Middle frontal gyrus (tissue), 1 donor: ENCODE data around the gene MAML2.

Source experiments
- DNase-seq: peaks from one replicate; pipeline ENCODE4 v3.0.0-alpha.2; 2015; ENCODE audit warnings: low spot score; ENCODE audit errors: extremely low spot score

The MAML2 gene

GRCh38 chr11:96241331-96241841 is 101.6 kb downstream of the MAML2 start:
- no peak for DNase-seq

- DNase-seq, result no peak
These were observed 104.3 kb downstream of the MAML2 start for GRCh38 chr11:96238563-96239135.

DNA sequence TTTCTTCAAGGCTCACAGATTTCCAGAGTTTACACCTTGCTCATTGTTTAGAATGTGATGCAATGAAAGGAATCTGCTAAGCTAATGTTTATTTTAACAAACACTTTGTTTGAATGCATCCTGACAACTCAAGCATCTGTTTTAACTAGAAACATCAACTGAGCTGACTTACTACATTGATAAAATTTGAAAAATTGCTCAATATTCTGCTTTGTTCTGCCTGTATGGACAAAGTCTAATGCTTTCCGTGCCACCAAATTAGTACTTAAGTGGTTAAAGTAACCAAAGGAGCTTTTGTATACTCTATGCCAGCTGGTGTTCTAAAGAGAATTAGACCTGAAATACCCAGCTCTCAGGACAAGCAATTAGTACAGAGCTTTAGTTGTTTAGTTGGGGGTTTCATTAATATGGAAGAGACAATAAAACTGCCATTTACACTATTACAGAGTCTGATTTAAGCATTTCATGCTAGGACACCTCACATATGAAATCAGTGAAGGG is 105.2 kb downstream of the MAML2 start:
- DNase-seq, result no peak

DNA sequence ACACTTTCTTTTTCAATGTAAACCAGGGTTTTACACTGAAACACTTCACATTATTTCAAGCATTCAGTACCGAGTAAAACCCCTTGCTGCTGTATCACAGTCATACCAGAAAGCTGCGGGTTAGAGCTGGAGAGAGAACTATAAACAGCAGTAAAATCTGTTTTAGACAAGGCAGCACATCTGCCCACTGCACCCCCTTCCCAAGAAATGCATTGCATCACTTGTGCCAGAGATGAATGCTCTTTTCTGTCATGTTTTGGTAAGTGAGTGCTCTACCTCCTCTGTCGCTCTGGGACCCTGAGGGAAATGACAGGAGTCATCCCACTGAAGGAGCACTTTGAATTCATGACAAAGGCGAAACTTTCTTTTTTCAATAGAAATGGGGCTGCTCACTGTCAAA is 107.2 kb downstream of the MAML2 start:
- DNase-seq, result no peak

GRCh38 chr11:96234866-96235441 is 108.0 kb downstream of the MAML2 start:
- no peak for DNase-seq

- no peak for DNase-seq
These were observed 110.9 kb downstream of the MAML2 start for GRCh38 chr11:96232132-96232531.

DNA sequence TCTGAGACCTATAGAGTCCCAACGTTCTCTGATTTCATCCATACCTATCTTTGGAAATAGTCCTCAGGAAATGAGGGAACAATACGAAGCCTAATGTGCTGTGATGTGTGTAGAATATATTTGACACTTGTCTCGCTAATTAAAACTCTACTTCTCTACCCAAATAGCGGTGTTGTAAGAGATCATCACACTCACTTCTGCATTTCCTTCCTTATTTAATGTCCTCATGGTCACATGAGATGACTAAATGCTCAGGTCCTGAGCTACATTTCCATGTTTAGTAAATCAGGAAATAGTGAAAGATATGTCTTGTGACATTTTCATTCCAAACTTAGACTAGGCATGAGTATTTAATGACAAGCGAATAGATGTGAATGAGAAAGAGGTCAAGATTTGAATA is 112.3 kb downstream of the MAML2 start:
- DNase-seq, result no peak

DNA sequence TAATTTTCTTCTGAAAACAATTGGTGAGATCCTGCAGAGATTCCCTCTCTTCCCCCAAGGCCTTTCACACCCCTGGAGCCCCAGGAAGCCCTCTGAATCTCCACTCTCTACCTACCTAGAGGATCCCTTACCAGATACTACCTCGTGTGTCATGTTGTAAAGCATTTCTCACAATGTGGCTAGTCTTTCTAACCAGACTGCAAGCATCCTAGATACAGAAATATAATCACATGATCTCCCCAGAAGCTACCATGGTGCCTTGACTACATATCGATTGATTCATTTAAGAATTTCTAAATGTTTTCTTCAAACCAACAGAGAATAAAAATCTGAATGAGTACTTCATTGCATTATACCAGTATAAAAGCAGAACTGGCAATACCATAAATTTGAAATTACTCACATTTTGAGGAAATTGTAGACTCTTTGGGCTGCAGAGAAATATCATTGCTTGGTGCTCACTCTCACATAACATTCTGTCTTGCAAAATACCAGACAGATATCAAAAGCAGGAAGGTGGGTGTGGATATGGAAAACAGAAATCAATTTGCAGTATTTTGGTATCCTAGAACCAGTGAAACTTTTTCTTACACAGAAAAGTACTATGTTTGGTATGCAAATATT is 113.5 kb downstream of the MAML2 start:
- no peak for DNase-seq

GRCh38 chr11:96228910-96229309 is 114.1 kb downstream of the MAML2 start:
- no peak for DNase-seq

- no peak for DNase-seq
These were observed 114.5 kb downstream of the MAML2 start for GRCh38 chr11:96228473-96228891.

DNA sequence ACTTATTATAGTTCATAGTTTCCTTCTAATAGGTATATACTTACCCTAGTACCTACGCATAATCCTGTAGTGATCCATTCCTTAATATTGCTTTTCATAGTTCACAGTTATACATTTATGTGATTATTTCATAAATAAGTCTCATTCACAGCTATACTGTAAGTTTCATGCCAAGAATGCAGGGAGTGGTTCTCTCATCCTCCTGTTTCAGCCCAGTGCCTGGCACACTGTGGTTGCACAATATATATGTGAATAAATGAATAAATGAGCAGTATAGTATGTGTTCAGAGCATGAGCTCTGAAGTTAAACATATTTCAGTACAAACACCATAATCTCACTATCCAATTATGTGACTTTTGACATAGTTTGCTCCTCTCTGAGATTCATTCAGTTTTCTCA is 115.8 kb downstream of the MAML2 start:
- DNase-seq, result no peak

DNA sequence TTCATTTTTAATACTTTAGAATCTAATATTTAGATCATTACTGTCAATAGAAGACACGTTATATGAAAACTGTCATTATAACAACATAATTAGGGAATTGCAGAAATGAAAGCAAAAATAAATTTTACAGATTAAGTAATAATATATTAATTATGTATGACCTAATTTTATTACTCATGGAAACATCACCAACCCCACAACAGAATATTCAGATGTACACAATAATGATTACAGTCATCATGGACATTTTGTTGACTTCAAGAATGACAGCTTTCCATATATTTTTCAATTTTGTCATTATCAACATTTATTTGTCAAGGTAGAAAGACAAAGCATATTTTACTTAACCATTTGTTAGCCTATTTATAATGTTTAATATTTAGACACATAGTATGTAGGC is 119.9 kb downstream of the MAML2 start:
- DNase-seq, result no peak

DNA sequence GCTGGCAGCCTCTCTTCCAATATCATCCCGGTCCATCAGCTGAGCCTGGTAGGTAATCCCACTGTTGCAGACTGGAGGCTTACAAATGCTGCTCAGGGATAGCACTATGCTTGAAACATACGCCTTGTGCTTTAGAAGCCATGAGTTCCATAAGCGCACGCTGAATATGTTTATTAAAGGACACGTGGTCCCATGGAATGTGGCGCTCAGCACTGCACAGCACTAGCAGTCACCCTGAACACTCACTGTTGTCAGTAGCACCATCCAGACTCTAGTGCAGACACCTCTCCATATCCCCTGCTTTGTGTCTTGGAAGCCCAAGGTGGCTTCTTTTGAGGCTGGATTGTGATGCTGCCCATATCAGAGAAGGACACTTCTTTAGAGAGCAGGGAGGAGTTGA is 120.9 kb downstream of the MAML2 start:
- no peak for DNase-seq

GRCh38 chr11:96221244-96222070 is 121.5 kb downstream of the MAML2 start:
- DNase-seq, result no peak

GRCh38 chr11:96219981-96220623 is 122.9 kb downstream of the MAML2 start:
- no peak for DNase-seq

DNA sequence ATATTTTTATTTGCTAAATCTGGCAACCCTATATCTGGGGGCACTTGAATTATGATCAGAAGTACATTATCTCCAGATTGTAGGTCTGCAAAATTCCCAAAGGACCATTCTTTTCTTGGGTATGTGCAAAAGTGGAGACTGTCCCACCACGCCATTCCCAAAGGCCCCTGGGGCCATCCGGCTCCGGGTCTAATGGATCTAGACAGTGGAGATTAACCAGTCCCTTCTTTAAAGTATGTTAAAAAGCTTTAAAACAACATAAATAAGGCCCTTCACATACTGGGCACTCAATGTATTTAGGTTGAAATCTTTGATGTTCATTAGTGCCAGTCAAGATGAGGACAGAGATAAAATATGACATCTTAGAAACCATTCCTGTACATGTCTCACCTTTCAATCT is 124.1 kb downstream of the MAML2 start:
- DNase-seq, result no peak

GRCh38 chr11:96218006-96218405 is 125.0 kb downstream of the MAML2 start:
- no peak for DNase-seq

DNA sequence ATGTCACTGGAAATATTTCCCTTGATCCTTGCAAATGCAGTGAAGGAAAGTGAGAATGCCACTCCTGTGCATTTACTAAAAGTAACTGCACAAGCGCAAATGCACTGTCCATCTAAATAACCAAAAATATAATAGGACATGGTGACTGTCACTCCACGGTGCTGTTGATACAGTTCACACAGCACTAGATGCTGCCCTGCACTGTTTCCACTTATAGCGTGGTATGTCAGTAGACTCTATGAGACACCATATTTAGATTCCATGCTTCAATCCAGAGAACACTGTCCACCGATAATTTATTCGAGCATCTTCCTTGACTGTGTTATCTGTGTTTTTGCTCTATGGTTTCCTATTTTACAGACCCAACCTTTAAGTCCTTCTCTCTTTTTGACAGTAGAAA is 125.8 kb downstream of the MAML2 start:
- no peak for DNase-seq

- DNase-seq, result no peak
These were observed 127.2 kb downstream of the MAML2 start for GRCh38 chr11:96215826-96216225.

DNA sequence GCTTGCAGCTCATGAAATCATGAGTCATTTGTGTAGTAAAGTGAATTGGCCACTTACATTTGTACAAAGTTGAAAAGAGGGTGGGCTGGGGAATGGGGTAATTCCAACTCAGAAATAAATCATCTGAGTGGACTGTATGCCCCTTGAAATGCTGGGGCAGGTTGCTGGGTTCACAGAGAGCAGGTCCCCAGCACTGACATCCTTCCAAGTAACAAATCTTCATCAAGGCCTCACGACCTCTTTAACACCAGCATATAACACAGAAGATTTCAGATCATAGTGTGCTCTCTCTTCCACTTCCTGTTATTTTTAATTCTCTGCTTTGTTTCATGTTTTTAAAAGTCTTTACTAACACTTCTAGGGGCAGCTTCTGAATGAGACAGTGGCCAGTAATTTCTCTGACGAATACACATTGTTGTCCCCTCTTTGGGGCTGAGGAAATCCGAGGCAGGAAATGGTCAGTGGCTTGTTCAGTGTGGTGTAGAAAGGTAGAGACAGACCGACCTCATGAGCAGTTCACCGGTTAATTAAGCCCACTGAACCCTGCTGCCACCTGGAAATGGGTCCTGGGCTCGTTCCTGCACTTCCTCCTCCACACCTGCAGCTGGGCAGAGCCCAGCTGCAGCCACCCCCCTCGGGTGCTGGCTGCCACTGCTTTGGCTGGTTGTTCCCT is 127.7 kb downstream of the MAML2 start:
- DNase-seq, result no peak

DNA sequence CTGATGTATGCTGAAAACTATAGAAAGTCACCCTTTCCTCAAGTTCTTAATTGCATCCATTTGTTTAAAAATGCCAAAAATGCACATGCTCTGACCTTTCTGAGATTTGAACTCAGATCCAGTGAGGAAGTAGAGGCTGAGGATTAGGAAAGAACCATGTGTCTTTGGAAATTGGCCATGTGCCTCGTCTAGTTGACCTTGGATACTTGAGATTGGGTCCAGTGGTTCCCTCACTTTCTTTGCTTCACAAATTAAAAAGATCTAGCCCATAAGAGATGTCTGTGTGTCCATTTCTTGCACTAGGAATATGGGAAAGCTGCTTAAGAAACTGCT is 128.3 kb downstream of the MAML2 start:
- DNase-seq, result no peak
